ENCODE data around the gene CD99L2. TPM values are rescaled to one million over a fixed set of nuclear protein-coding genes. Genes with fewer than 3 reads are reported as not detected.

CD99L2 gene, protein sequence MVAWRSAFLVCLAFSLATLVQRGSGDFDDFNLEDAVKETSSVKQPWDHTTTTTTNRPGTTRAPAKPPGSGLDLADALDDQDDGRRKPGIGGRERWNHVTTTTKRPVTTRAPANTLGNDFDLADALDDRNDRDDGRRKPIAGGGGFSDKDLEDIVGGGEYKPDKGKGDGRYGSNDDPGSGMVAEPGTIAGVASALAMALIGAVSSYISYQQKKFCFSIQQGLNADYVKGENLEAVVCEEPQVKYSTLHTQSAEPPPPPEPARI
- 10 to 100 TPM; 20.3 to 21.3 TPM for total RNA-seq

DNA sequence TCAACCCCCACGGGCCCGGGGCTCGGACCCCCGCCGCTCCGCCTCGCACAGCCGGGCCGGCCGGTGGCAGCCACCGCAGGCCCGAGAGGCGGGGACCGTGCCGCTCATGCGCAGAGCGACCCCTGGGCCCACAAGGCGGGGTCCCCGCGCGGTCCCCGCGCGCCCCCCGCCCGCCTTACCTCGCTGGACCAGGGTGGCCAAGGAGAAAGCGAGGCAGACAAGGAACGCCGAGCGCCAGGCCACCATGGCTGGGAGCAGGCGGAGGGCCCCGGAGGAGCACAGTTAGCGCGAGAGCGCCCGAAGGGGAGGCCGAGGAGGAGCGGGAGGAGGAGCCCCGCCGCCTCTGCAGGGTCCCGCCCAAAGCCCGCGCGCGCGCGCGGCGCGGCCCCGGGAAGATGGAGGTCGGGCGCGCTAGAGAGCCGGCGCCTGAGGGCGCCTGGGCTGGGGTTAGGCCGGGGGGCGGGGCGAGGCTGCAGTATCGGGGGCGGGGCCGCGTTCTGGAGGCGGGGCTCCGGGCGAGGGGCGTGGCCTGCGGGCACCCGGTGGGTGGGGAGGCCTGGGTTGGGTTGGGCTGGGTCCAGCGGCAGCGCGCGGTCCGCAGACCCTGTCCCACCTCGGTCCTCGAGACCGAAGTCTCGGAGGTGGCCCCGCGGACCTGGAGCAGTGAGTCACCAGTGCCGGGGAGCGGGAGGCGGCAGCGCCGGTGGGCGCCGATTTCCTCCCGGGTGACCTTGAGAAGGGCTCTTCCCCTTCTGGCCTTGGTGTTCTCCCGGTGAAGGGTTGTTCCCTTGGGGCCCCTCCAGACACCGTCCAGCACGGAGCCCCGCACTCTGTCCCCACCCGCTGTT is at the start of gene CD99L2:
Gene CD99L2 (minus strand): TSS at position 326 of the 848 bp plus-strand sequence. CDS start 80 bp downstream, at position 246.

Other genes starting within 250 kb of the CD99L2 start
- 10 to 100 TPM; 59.0 to 65.9 TPM for gene MTMR1, start 205.3 kb downstream of the CD99L2 start, total RNA-seq
- 10 to 100 TPM; 52.0 to 53.1 TPM for gene HMGB3, start 84.7 kb upstream of the CD99L2 start, total RNA-seq